Measurements from ENCODE around the gene DNAJA3. TPM values are rescaled to one million over a fixed set of nuclear protein-coding genes. Genes with fewer than 3 reads are reported as not detected.

The DNAJA3 gene
- total RNA-seq, 6 donors from 2014 or later: 31.2 to 61.8 (median 36.6) TPM

DNA sequence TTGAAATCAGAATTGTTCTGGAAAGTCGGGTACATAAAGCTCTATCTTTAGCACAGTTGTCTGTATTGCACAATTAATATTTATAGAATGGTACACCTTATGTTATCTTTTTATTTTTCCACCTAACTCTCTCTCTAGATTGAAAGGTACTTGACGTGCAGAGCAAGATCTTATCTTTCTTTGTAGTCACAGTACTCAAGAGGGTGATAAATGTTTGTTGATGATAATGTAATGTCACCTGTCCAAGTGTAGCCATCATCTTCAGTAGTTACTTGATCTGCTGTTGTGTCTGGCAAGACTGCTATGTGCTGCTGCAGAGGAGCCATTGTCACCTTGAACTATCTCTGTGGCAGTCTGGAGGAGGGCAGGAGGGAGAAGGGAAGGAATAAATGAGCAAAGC is 55.9 kb downstream of the DNAJA3 start:
- Histone ChIP-seq H3K4me1 (peaks cover 7 to 35% (median 17%) of the 10 kb centered on the region in 4 donors), H3K27me3 (no peaks in the 10 kb centered on the region), H3K9me3 (no peaks in the 10 kb centered on the region), H3K27ac (no peak overlapping the region), H3K4me3 (no peak overlapping the region), H3K36me3 (peaks cover 0 to 20% (median 11%) of the 10 kb centered on the region in 4 donors)
- no peak for TF ChIP-seq POLR2A (IDR thresholded peaks at IDR 0.05)
- WGBS, 2 donors: 61 to 65% methylated on average over 2 of the region's 2 CpGs
- ATAC-seq (ENCODE audit: low FRiP score in 2 of 2) (no peak), DNase-seq (no peak)

DNA sequence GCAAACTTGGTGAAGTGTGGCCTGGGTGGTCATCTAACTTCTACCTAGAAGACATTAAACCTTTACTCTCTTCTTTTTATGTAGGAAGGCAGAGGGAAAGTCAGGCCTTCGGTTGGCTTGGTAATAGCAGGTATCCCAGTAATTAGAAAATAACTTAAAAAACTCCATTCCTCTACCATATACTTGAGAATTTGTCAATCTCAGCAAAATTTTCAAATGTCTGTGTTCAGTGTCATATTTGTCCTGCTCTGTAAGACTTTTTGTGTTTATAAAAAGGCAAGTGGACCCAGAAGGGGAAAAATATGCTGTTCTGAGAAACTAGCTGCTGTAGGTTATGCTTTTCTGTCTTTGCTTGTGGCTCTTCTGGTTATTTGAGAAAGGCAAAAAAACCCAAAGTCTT is 56.3 kb downstream of the DNAJA3 start:
- no peak for DNase-seq
- Histone ChIP-seq H3K9me3 (no peaks in the 10 kb centered on the region), H3K4me3 (no peak overlapping the region), H3K27ac (no peak overlapping the region), H3K36me3 (peaks cover 0 to 20% (median 11%) of the 10 kb centered on the region in 4 donors), H3K27me3 (no peaks in the 10 kb centered on the region), H3K4me1 (peaks cover 10 to 35% (median 21%) of the 10 kb centered on the region in 4 donors)
- 85 to 86% methylated on average over 1 of the region's 1 CpG for WGBS, 2 donors
- no peak for ATAC-seq (ENCODE audit: low FRiP score in 2 of 2)
- no peak for TF ChIP-seq POLR2A (IDR thresholded peaks at IDR 0.05)
- TF ChIP-seq POLR2AphosphoS5 (IDR thresholded peaks at IDR 0.05): no peak
- TF ChIP-seq, protein P1, sequence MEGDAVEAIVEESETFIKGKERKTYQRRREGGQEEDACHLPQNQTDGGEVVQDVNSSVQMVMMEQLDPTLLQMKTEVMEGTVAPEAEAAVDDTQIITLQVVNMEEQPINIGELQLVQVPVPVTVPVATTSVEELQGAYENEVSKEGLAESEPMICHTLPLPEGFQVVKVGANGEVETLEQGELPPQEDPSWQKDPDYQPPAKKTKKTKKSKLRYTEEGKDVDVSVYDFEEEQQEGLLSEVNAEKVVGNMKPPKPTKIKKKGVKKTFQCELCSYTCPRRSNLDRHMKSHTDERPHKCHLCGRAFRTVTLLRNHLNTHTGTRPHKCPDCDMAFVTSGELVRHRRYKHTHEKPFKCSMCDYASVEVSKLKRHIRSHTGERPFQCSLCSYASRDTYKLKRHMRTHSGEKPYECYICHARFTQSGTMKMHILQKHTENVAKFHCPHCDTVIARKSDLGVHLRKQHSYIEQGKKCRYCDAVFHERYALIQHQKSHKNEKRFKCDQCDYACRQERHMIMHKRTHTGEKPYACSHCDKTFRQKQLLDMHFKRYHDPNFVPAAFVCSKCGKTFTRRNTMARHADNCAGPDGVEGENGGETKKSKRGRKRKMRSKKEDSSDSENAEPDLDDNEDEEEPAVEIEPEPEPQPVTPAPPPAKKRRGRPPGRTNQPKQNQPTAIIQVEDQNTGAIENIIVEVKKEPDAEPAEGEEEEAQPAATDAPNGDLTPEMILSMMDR (IDR thresholded peaks at IDR 0.05): no peak
- TF ChIP-seq EP300 (IDR thresholded peaks at IDR 0.05): no peak

DNA sequence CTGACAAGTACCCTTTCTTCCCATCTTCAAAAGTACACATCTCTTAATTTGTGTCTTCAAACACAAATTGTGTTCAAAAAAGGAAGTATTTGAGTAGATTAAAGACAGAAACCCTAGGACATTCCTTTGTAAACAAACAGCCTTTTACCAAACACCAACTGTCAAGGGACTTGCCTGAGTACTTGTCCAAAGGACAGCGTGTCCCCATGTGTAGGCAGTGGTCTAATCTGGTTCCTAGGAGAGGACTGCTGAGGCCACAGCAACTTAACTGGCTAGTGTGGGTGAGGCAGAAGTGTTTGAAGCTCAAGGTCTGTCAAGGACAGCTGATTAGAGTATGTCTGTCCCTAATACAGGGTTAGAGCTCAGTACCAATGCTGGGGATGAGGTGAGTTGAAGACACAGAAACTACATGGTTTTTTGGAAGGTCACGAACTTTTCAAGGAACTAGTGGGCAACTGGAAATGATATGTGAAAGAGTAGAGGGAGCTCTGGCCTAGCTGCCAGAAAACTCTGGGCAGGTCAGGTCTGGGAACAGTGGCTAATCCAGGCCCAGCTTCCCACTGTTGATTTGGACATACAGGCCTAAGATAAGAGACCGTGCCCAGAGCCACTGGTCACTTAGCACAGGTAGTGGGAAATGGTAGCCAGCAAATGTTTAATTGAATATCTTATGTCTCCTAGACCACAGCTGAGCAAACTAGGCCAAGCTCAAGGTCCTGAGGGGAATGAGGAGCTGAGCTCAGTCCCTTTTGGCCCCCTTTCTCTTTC is 60.6 kb downstream of the DNAJA3 start:
- 93 to 95% methylated on average over 3 of the region's 3 CpGs for WGBS, 2 donors
- Histone ChIP-seq H3K27ac (peak overlapping the region; percentile 65 to 70 (median 70)), H3K27me3 (no peaks in the 10 kb centered on the region), H3K4me1 (peaks cover 15 to 40% (median 32%) of the 10 kb centered on the region in 4 donors), H3K4me3 (no peak overlapping the region), H3K36me3 (peaks cover 0 to 30% (median 16%) of the 10 kb centered on the region in 4 donors), H3K9me3 (no peaks in the 10 kb centered on the region)
- TF ChIP-seq, protein P1 (IDR thresholded peaks at IDR 0.05): no peak
- TF ChIP-seq POLR2AphosphoS5 (IDR thresholded peaks at IDR 0.05): peak in 1 of 2 donors; percentile 69
- no peak for TF ChIP-seq POLR2A (IDR thresholded peaks at IDR 0.05)
- TF ChIP-seq EP300 (IDR thresholded peaks at IDR 0.05): peak in 2 of 4 donors; percentile 70 to 91
- DNase-seq: peak in 1 of 2 donors; percentile 53
- ATAC-seq (ENCODE audit: low FRiP score in 2 of 2): peak in 1 of 2 donors; percentile 62

DNA sequence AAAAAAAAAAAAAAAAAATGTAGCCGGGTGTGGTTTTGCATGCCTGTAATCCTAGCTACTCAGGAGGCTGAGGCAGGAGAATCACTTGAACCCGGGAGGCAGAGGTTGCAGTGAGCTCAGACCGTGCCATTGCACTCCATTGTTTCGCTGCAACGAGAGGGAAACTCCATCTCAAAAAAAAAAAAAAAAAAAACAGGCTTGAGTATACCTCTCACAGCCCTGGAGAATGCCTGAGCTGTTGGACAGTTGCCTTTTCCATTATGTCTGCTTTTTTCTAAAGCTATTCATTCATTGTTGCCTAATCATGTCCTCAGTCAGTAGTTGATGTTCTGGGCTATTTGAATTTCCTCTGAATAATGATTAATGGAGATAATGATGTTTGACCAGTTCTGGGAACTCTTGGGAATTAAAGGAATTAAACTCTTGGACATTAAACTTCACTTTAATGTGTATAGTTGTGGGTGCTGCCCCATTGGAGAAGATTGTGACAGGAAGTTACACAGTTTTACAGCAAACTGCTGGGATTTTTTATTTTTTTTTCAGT is 62.4 kb downstream of the DNAJA3 start:
- peak overlapping the region; percentile 27 to 70 (median 48) for H3K27ac ChIP-seq
- TF ChIP-seq, protein P1 (IDR thresholded peaks at IDR 0.05): no peak
- peak in 1 of 2 donors; percentile 43 for TF ChIP-seq POLR2AphosphoS5 (IDR thresholded peaks at IDR 0.05)
- no peak for TF ChIP-seq POLR2A (IDR thresholded peaks at IDR 0.05)
- TF ChIP-seq EP300 (IDR thresholded peaks at IDR 0.05): peak in 1 of 4 donors; percentile 21
- no peaks in the 10 kb centered on the region for H3K27me3 ChIP-seq
- no peaks in the 10 kb centered on the region for H3K9me3 ChIP-seq
- peaks cover 0 to 31% (median 16%) of the 10 kb centered on the region in 4 donors for H3K36me3 ChIP-seq
- DNase-seq (peak in 1 of 2 donors; percentile 42), ATAC-seq (ENCODE audit: low FRiP score in 2 of 2) (peak; percentile 26 to 32)
- no peak overlapping the region for H3K4me3 ChIP-seq
- peaks cover 15 to 38% (median 27%) of the 10 kb centered on the region in 4 donors for H3K4me1 ChIP-seq
- 33 to 46% methylated on average over 5 of the region's 5 CpGs for WGBS, 2 donors

DNA sequence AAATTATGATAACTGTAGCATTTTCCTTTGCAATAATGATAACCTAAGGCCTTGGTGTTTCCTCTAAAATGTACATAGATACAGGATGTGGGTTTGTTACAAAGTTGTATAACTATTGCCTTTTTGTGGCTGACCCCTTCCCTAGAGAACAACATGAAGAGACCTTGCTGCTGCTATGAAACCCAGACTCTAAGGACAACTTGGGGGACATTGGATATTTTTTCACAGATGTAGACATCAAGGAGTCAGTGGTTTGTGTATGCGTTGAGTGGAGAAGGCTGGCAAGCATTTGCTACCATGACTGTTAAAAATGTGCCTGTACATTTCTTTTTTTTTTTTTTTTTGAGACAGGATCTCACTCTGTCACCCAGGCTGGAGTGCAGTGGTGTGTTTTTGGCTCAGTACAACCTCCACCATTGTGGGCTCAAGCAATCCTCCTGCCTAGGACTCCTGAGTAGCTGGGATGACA is 62.9 kb downstream of the DNAJA3 start:
- DNase-seq (no peak), ATAC-seq (ENCODE audit: low FRiP score in 2 of 2) (no peak)
- Histone ChIP-seq H3K36me3 (peaks cover 0 to 36% (median 15%) of the 10 kb centered on the region in 4 donors), H3K27ac (peak overlapping the region; percentile 27 to 70 (median 48)), H3K9me3 (no peaks in the 10 kb centered on the region), H3K4me3 (no peak overlapping the region), H3K4me1 (peaks cover 15 to 38% (median 27%) of the 10 kb centered on the region in 4 donors), H3K27me3 (no peaks in the 10 kb centered on the region)
- 58 to 62% methylated on average over 1 of the region's 1 CpG for WGBS, 2 donors
- TF ChIP-seq POLR2A (IDR thresholded peaks at IDR 0.05) (no peak), EP300 (IDR thresholded peaks at IDR 0.05) (no peak), POLR2AphosphoS5 (IDR thresholded peaks at IDR 0.05) (no peak)
- TF ChIP-seq, protein P1 (IDR thresholded peaks at IDR 0.05): no peak

Measured in upper lobe of left lung (tissue), 6 donors.